ENCODE measurements around the gene STIL. TPM values are rescaled to one million over a fixed set of nuclear protein-coding genes. Genes with fewer than 3 reads are reported as not detected.

The STIL gene
- total and polyA plus RNA-seq, 2 donors (not counting 3 experiments of a cell fraction or from before 2014, with no cell fraction given) = 10.3 to 28.1 TPM

DNA sequence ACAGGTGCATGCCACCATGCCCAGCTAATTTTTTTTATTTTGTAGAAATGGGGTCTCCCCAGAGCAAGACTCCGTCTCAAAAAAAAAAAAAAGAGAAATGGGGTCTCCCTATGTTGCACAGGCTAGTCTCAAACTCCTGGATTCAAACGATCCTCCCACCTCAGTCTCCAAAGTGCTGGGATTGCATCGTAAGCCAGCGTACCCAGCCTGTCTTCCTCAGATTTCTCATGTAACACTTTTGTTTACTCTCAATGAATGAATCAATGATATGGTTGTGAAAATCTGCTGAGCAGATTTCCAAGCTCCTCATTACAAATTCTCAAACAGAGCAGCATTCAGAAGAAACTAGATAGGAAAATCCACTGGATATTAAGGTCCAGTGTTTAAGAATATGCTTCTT lies 26.3 kb upstream of the STIL start:
- Histone ChIP-seq H3K4me3 (replicated peaks in 1 of 3; ENCODE audit: insufficient read depth in 1 of 3, low read depth in 1 of 3, low read length in 3 of 3) (no peak overlapping the region), H3K27ac (ENCODE audit: insufficient read depth, low read depth, low read length) (no peak overlapping the region), H3K9ac (replicated peaks; ENCODE audit: extremely low read depth, insufficient read depth, low read length) (no peak overlapping the region), H3K4me1 (ENCODE audit: control insufficient read depth, extremely low read depth, insufficient read depth, low read length) (peaks cover 10% of the 10 kb centered on the region), H3K36me3 (ENCODE audit: control insufficient read depth in 2 of 2, extremely low read depth in 1 of 2, insufficient read depth in 2 of 2, low read length in 2 of 2) (no peaks in the 10 kb centered on the region), H3K79me2 (ENCODE audit: control insufficient read depth, insufficient read depth, low read length) (peaks cover 78% of the 10 kb centered on the region), H4K20me1 (replicated peaks; ENCODE audit: control insufficient read depth, extremely low read depth, insufficient read depth, low read length) (no peaks in the 10 kb centered on the region), H3K4me2 (ENCODE audit: insufficient read depth, low read length) (no peak overlapping the region), H2AFZ (ENCODE audit: low read depth, low read length) (no peak overlapping the region), H3K9me1 (replicated peaks; ENCODE audit: control insufficient read depth, extremely low read depth, insufficient read depth, low read length) (no peaks in the 10 kb centered on the region), H3K27me3 (ENCODE audit: control insufficient read depth in 2 of 2, insufficient read depth in 2 of 2, low read length in 2 of 2) (no peaks in the 10 kb centered on the region), H3K9me3 (replicated peaks; ENCODE audit: control insufficient read depth, insufficient read depth, low read length) (no peaks in the 10 kb centered on the region)
- intact Hi-C loops (cut with micrococcal nuclease) (no loop called here), dilution Hi-C loops (cut with MboI; ENCODE audit: extremely low pct_ligation_motif_present, low sequenced_read_pairs) (no loop called here)
- FAIRE-seq = no peak
- DNase-seq (ENCODE audit: low read depth, low spot score) = no peak
- CTCF ChIA-PET = interaction anchor here (1.1 kb wide), 1 partner anchor 22 kb away, joined by 3 read pairs; no protein-coding TSS in a partner anchor
- no TSS peak for BruUV-seq (replicated peaks)
- TF ChIP-seq, protein P1, sequence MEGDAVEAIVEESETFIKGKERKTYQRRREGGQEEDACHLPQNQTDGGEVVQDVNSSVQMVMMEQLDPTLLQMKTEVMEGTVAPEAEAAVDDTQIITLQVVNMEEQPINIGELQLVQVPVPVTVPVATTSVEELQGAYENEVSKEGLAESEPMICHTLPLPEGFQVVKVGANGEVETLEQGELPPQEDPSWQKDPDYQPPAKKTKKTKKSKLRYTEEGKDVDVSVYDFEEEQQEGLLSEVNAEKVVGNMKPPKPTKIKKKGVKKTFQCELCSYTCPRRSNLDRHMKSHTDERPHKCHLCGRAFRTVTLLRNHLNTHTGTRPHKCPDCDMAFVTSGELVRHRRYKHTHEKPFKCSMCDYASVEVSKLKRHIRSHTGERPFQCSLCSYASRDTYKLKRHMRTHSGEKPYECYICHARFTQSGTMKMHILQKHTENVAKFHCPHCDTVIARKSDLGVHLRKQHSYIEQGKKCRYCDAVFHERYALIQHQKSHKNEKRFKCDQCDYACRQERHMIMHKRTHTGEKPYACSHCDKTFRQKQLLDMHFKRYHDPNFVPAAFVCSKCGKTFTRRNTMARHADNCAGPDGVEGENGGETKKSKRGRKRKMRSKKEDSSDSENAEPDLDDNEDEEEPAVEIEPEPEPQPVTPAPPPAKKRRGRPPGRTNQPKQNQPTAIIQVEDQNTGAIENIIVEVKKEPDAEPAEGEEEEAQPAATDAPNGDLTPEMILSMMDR (IDR thresholded peaks at IDR 0.05; ENCODE audit: extremely low read depth in 1 of 2, insufficient read depth in 1 of 2, low read depth in 1 of 2, low read length in 2 of 2) = no peak
- TF ChIP-seq MYC (IDR thresholded peaks at IDR 0.05; ENCODE audit: low read depth, low read length) (no peak), GATA2 (IDR thresholded peaks at IDR 0.05; ENCODE audit: insufficient read depth, insufficient read length, low read depth, low read length) (no peak), POLR2A (IDR thresholded peaks at IDR 0.05; ENCODE audit: low read depth, low read length) (no peak), JUN (IDR thresholded peaks at IDR 0.05; ENCODE audit: borderline replicate concordance, insufficient read depth, insufficient read length, low read depth) (no peak), FOS (IDR thresholded peaks at IDR 0.05; ENCODE audit: borderline replicate concordance, insufficient read depth, low read length) (no peak), EZH2 (IDR thresholded peaks at IDR 0.05; ENCODE audit: borderline replicate concordance, low read depth, low read length, severe bottlenecking) (no peak), POLR2AphosphoS5 (IDR thresholded peaks at IDR 0.05; ENCODE audit: insufficient read depth, low read depth, low read length) (no peak)
- TF ChIP-seq, protein P2, sequence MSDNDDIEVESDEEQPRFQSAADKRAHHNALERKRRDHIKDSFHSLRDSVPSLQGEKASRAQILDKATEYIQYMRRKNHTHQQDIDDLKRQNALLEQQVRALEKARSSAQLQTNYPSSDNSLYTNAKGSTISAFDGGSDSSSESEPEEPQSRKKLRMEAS (IDR thresholded peaks at IDR 0.05; ENCODE audit: insufficient read depth, insufficient read length) = no peak
- POLR2A ChIA-PET = no interaction called here
